Fibroblast of villous mesenchyme (primary cell): Measurements from ENCODE around the gene RNF130. TPM values are rescaled to one million over a fixed set of nuclear protein-coding genes. Genes with fewer than 3 reads are reported as not detected.
A peak's percentile ranks its signal among the peaks of the same experiment; 100 is the strongest.
"Not testable (repeated sequence)": the region's sequence is repeated elsewhere in the genome, so short reads cannot be mapped to it uniquely, and the experiment has no call there.

Experiments used
- DNase-seq: peaks from one replicate; pipeline ENCODE4 v3.0.0-alpha.2; 2010; ENCODE audit warnings: low read depth
- H3K4me3 ChIP-seq: 2 replicates; pipeline ENCODE4 v1.5.1; 2011; ENCODE audit warnings: low read depth, mild to moderate bottlenecking, low read length
- CTCF ChIP-seq: IDR thresholded peaks from 2 replicates; pipeline ENCODE4 v1.5.1; 2012; ENCODE audit warnings: low read depth, mild to moderate bottlenecking, low read length; ENCODE audit not compliant: insufficient read depth
- total RNA-seq: library from RNA; depleted of rRNA; stranded (reverse); fragments of >200 nt; gene quantifications from 2 replicates; pipeline ENCODE4 v1.2.3, GENCODE V29; 2012

The RNF130 gene
- total RNA-seq, 1 donor: 12.1 TPM

GRCh38 chr5:180090098-180090768, 18.7 kb upstream of the RNF130 start:
- TF ChIP-seq CTCF: peak; percentile 75
- peak overlapping the region; percentile 64 for H3K4me3 ChIP-seq
- peak; percentile 59 for DNase-seq

- H3K4me3 ChIP-seq: peak overlapping the region; percentile 64
- not testable (repeated sequence) for DNase-seq
Measured at GRCh38 chr5:180089628-180090027, 18.1 kb upstream of the RNF130 start.

- no peak overlapping the region for H3K4me3 ChIP-seq
- no peak for DNase-seq
- TF ChIP-seq CTCF: no peak
Measured at GRCh38 chr5:180088561-180088960, 17.0 kb upstream of the RNF130 start.

GRCh38 chr5:180086816-180087399, 15.3 kb upstream of the RNF130 start:
- no peak overlapping the region for H3K4me3 ChIP-seq
- DNase-seq: no peak
- TF ChIP-seq CTCF: no peak

- H3K4me3 ChIP-seq: no peak overlapping the region
- TF ChIP-seq CTCF: no peak
- no peak for DNase-seq
Measured at GRCh38 chr5:180085837-180086236, 14.3 kb upstream of the RNF130 start.

GRCh38 chr5:180084638-180085561, 13.3 kb upstream of the RNF130 start:
- no peak for DNase-seq
- no peak overlapping the region for H3K4me3 ChIP-seq
- TF ChIP-seq CTCF: no peak

GRCh38 chr5:180083529-180084060, 12.0 kb upstream of the RNF130 start:
- TF ChIP-seq CTCF: no peak
- no peak overlapping the region for H3K4me3 ChIP-seq
- no peak for DNase-seq
